Cardiac muscle cell (in vitro differentiated cells and primary cell): ENCODE results near the gene C1S. TPM values are rescaled to one million over a fixed set of nuclear protein-coding genes. Genes with fewer than 3 reads are reported as not detected.
"Not testable (repeated sequence)": the region's sequence is repeated elsewhere in the genome, so short reads cannot be mapped to it uniquely, and the experiment has no call there.

Experiments used
- DNase-seq, 2 donors: peaks; one replicate each; pipeline versions ENCODE4 v3.0.0 to v3.0.0-alpha.2; 2010 to 2017; ENCODE audit warnings: low read depth in 1 of 2, low spot score in 1 of 2
- H3K27ac ChIP-seq: fragments of 200-600 bp; sonication (generic); 2 replicates; pipeline ENCODE4 v1.5.1; 2016
- H3K27me3 ChIP-seq: fragments of 200-600 bp; sonication (generic); 2 replicates; pipeline ENCODE4 v1.6.0; 2016; ENCODE audit warnings: control low read depth
- H3K36me3 ChIP-seq: fragments of 200-600 bp; sonication (generic); 2 replicates; pipeline ENCODE4 v1.5.1; 2016; ENCODE audit warnings: control low read depth
- H3K4me1 ChIP-seq: fragments of 200-600 bp; sonication (generic); 2 replicates; pipeline ENCODE4 v1.8.1; 2017; ENCODE audit warnings: low read depth, mild to moderate bottlenecking, mixed run types
- H3K4me3 ChIP-seq: fragments of 200-600 bp; sonication (generic); 2 replicates; pipeline ENCODE4 v1.5.1; 2016; ENCODE audit warnings: mild to moderate bottlenecking
- H3K9me3 ChIP-seq: fragments of 200-600 bp; sonication (generic); 2 replicates; pipeline ENCODE4 v1.5.1; 2017; ENCODE audit warnings: low read depth, mild to moderate bottlenecking, control low read depth
- CTCF ChIP-seq: IDR thresholded peaks from 2 replicates; pipeline ENCODE4 v1.5.1; 2012; ENCODE audit warnings: low read depth, mild to moderate bottlenecking, low read length
- polyA plus RNA-seq: library from polyadenylated mRNA; unstranded; fragments of >200 nt; fragmentation: Nextera tagmentation; extraction: Ambion mirVana; gene quantifications from 2 replicates; pipeline ENCODE4 v1.2.1, GENCODE V29; 2016
- total RNA-seq: library from RNA; depleted of rRNA; stranded (reverse); fragments of >200 nt; gene quantifications from 2 replicates; pipeline ENCODE4 v1.2.3, GENCODE V29; 2016

C1S gene
- total and polyA plus RNA-seq, 2 experiments from 2014 or later, result 5.0 to 7.3 TPM

GRCh38 chr12:7047306-7047705 is 13.2 kb upstream of the C1S start:
- Histone ChIP-seq H3K27me3 (no peaks in the 10 kb centered on the region), H3K4me1 (no peaks in the 10 kb centered on the region), H3K27ac (no peak overlapping the region), H3K9me3 (no peaks in the 10 kb centered on the region), H3K4me3 (no peak overlapping the region), H3K36me3 (no peaks in the 10 kb centered on the region)
- TF ChIP-seq CTCF, result no peak
- DNase-seq, result no peak

- not testable (repeated sequence) for H3K4me3 ChIP-seq, H3K9me3 ChIP-seq, H3K36me3 ChIP-seq, H3K4me1 ChIP-seq, DNase-seq, H3K27ac ChIP-seq, H3K27me3 ChIP-seq
These were observed 11.0 kb upstream of the C1S start for GRCh38 chr12:7049445-7049951.

- H3K36me3 ChIP-seq, DNase-seq, H3K4me1 ChIP-seq, H3K4me3 ChIP-seq, H3K27ac ChIP-seq, H3K27me3 ChIP-seq, H3K9me3 ChIP-seq: not testable (repeated sequence)
These were observed 10.5 kb upstream of the C1S start for GRCh38 chr12:7049973-7050372.

GRCh38 chr12:7054925-7055324 is 5.6 kb upstream of the C1S start:
- no peaks in the 10 kb centered on the region for H3K4me1 ChIP-seq

GRCh38 chr12:7055736-7056135 is 4.8 kb upstream of the C1S start:
- not testable (repeated sequence) for H3K4me3 ChIP-seq, H3K9me3 ChIP-seq, H3K27ac ChIP-seq, H3K27me3 ChIP-seq, H3K36me3 ChIP-seq, H3K4me1 ChIP-seq, DNase-seq

More at GRCh38 chr12:7054925-7055324, 5.6 kb upstream of the C1S start:
- Histone ChIP-seq H3K27me3 (no peaks in the 10 kb centered on the region), H3K36me3 (no peaks in the 10 kb centered on the region), H3K27ac (no peak overlapping the region), H3K9me3 (no peaks in the 10 kb centered on the region), H3K4me3 (no peak overlapping the region)
- TF ChIP-seq CTCF, result no peak
- DNase-seq, result no peak

GRCh38 chr12:7058163-7058845 is 2.2 kb upstream of the C1S start:
- Histone ChIP-seq H3K4me1 (peaks cover 3% of the 10 kb centered on the region), H3K36me3 (no peaks in the 10 kb centered on the region), H3K9me3 (no peaks in the 10 kb centered on the region), H3K4me3 (no peak overlapping the region), H3K27me3 (no peaks in the 10 kb centered on the region), H3K27ac (no peak overlapping the region)
- TF ChIP-seq CTCF, result no peak
- no peak for DNase-seq

GRCh38 chr12:7058850-7059395 is 1.6 kb upstream of the C1S start:
- Histone ChIP-seq H3K36me3 (no peaks in the 10 kb centered on the region), H3K4me1 (peaks cover 3% of the 10 kb centered on the region), H3K4me3 (no peak overlapping the region), H3K27me3 (no peaks in the 10 kb centered on the region), H3K27ac (no peak overlapping the region), H3K9me3 (no peaks in the 10 kb centered on the region)
- TF ChIP-seq CTCF, result no peak
- no peak for DNase-seq
